T follicular helper cell (primary cell): ENCODE results near the gene SDC4.

Experiments used
- DNase-seq: peaks from one replicate; pipeline ENCODE4 v3.0.0-alpha.2; 2020; ENCODE audit warnings: low read depth

SDC4 gene

DNA sequence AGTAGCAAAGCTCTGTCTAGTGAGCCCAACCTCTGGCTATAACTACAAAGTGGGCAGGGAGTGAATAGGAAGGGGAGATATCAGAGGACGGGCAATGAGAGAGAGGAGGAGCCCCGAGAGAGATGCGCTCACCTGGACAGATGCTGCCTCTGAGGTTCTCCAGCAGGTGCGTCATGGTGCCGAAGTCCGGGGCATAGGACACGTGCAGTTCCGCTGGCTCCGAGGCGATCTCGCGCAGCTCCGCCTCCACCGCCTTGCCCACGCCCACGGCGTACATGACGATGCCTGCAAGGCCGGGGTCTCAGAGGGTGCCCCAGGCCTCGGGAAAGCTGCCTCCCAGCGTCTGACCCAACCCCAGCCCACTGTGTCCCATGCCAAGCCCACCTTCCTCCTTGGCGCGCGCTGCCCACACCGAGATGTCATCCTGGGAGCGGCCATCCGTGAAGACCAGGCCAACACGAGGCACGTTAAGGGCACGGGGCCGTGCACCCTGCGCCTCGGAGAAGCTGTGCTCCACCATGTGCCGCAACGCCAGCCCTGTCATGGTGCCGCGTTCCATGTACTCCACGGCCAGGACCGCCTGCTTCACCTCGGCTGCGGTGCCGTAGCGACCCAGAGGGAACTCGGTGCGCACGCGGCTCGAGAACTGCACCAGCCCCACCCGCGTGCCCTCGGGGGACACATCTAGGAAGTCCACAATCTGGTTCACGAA is 50.3 kb downstream of the SDC4 start:
- no peak for DNase-seq

DNA sequence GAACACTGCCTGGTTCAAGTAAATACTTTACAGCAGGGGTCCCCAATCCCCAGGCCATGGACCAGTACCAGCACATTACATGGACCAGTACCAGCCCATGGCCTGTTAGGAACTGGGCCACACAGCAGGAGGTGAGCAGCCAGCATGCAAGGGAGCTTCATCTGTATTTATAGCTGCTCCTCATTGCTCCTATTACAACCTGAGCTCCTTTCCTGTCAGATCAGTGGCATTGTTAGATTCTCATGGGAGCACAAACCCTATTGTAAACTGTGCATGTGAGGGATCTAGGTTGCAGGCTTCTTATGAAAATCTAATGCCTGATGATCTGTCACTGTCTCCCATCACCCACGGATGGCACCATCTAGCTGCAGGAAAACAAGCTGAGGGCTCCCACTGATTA is 53.6 kb downstream of the SDC4 start:
- DNase-seq, result no peak

DNA sequence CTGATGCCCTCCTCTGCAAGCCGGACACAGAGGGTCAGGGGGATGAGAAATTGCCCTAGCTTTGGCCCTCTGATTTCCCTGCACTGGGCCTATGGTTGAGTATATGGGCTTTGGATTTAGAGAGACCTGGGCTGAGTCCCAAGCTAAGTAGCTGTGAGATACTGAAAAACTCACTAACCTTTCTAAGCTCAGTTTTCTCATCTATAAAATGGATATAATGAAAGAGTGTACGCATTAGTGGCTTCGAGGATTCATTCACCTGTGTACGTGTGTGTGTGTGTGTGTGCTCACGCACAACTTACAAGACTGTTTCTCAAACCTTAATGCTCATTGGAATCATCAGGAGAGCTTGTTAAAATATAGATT is 54.2 kb downstream of the SDC4 start:
- no peak for DNase-seq

DNA sequence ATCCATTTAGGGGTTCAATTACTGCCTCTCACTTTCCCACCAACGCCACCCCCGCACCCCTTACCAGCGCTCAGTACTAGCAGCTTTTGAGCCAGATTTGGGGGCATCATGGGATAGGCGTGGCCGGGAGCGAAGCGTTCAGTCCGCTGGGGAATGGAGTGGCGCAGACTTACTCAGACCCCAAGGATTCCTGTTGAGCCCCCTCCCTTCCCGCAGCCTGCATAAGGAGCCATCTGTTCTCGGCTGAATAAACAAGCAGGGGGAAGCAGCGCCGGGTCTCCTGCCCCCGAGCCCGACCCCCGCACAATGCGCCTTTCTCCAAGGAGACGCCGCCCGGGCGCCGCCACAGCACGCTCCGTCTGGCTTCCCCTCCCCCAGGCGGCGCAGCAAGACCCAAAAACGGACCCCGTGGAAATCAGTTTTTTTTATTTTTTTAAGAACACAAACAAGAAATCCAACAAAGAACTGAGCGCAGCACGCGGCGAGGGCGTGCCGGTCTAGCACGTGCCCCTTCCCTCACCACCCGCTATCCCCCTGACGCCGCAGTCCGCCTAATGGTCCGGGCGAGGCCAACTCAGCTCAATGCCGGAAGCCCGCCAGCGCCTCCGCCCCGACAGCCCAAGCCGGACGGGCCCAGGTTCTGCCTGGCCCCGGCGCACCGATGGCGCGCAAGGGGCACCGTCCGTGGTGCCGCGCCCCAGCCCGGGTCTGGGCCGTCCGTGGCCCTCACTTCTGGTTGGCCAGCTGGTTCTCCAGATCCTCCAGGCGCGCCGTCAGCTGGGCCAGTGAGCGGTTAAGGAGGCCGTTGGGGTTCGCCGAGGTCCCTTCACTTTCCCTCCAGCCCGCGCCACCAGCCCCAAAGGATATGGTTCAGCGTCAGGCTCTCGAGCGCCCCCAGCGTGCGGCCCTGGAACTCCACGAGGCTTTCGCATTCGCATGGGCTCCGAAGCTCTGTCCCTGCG is 54.9 kb downstream of the SDC4 start:
- DNase-seq, result peak; percentile 62

DNA sequence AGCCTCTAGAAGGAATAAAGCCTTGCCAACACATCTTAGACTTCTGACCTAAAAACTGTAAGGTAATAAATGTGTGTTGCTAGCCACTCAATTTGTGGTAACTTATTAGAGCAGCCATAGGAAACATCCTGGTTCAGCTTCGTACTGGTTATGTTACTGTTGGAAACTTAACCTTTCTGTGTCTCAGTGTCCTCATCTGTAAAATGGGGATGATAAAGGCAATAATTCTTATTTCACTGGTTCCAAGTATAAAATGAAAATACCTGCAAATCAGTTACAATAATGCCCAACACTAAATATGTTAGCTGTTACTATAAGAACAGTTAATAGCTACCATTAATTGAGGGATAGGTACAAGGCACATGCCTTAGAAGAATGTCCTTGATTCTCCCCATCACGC is 55.9 kb downstream of the SDC4 start:
- no peak for DNase-seq

DNA sequence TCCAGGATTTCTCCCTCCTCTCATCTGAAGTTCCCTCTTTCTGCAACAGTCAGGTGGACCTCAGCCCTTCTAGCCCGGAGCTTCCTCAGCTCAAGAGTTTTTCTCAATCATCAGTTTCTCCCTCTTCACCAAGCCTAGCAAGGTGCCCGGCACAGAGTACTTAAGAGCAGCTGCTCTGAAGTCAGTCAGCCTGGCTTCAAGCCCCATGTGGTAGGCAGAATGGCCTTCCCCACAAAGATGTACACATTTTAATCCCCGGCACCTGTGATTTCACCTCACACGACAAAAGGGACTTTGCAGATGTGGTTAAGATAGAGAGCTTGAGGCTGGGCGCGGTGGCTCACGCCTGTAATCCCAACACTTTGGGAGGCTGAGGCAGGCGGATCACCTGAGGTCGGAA is 56.7 kb downstream of the SDC4 start:
- no peak for DNase-seq

DNA sequence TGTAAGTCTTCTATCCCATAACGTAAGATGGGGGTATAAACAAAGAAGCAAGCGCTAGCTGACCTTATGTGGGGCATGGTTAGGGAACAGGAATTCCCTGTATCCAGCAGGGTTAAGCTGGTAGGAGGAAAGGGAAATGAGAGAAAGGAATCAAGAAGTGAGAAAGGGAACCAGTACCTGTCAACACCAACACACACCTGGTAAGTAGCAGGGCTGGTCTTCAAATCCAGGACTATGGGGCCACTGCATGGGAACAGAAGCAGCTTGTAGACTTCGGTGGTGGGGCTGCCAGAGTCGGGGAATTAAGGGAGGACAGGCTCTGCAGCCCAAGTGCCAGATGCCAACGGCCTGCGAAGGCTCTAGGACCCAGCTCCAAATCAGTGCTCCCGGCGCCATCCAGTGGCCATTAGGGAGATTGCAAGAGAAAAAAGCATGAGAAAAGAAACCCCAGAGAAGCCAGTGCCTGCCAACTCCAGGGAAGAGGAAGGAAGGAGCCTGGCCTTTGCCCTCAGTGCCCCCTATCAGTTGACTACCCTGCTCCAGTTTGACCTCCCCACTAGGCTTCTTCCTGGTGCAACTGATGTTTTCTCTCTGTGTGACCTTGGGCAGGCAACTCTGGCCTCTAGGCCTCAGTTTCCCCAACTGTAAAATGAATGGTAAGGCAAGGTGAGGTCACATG is 57.4 kb downstream of the SDC4 start:
- DNase-seq, result peak; percentile 38

DNA sequence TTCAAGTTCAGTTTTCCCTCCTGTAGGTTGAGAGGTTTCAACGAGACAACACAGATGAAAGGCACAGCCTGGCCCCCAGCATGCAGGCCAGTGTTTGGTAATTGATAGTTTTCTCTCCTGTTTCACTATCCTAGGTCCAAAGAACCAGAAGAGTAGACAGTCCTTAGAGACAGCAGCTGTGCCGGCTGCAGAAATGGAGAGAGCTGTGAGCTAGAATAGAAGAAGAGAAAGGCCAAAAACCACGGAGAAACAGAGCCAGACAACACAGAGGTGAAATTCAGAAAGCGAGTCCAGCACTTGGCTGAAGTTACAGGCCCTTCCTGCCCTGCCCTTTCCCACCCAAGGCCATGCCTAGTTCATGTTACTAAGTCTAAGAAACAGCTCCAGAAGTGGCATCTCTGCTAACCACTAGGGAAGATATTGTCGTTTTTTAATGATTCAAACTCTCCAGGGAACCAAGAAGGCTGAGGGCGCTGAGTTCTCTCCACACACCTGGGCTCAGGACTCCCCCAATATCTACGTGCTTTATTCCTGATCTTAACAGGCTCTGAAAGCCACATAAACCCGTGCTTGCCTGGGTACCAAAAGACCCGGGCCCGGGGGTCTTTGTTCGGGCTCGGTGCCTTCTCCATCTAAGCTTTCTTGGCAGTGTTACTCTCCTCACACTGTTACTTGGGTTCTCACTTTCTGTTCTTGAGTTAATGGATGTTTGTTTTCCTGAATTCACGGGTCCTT is 58.1 kb downstream of the SDC4 start:
- DNase-seq, result no peak

DNA sequence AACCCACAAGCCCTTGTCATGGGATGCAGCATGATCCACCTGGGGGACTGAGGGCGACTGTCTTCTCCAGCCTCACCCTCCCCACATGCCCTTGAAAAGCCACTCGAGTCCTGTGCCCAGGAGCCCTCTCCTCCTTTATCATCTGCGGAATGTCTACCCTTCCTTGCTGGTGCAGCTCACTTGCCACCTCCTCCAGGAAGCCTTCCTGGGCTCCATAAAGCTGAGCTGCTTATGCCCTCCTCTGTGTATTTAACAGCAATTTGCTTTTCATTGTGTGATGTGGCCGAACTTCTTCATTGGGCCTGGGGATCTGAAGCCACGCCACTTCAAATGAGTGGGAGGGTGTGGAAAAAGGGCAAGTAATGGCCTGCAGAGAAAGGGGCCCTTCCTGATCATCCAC is 59.4 kb downstream of the SDC4 start:
- no peak for DNase-seq

DNA sequence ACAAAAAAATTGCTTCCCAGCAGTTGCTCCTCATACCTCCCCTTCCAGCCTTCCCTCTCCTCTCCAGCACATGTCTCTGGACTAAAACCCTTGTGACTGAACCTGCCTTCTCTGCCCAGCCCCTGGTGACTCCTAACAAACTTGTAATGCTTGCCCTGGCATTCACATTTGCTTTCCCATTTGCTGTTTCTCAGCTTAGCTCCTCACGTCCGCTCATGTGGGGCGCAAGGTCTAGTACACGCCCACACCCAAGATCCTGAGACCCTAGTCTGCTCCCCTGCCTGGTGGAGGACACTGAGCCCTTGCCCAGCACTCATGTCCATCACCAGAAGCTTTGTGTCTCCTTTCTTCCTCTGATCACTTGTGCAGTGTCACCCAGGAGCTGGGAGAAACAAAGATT is 59.8 kb downstream of the SDC4 start:
- DNase-seq, result no peak

DNA sequence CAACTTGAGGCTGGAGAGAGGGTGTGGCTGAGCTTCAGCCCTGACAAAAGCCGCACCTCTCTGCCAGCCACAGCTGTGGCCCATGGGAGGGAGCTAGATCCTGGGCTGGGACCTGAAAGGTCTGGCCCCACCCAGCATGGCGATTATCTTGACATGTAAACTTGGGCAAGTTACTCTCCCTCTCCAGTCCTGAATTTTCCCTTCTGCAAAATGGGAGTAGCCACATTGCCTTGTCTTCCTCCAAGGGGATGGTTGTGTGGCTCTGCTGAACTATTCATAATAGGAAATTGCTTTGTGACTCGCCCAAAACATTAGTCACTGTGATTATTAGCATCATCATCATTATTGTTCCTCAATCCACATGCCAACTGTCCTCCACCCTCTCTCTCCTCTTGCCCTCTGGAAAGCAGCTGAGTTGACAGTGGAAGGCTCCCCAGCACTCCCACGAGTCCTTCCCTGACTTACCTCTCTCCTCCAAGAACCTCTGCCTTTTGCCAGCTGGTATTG is 64.6 kb downstream of the SDC4 start:
- no peak for DNase-seq

DNA sequence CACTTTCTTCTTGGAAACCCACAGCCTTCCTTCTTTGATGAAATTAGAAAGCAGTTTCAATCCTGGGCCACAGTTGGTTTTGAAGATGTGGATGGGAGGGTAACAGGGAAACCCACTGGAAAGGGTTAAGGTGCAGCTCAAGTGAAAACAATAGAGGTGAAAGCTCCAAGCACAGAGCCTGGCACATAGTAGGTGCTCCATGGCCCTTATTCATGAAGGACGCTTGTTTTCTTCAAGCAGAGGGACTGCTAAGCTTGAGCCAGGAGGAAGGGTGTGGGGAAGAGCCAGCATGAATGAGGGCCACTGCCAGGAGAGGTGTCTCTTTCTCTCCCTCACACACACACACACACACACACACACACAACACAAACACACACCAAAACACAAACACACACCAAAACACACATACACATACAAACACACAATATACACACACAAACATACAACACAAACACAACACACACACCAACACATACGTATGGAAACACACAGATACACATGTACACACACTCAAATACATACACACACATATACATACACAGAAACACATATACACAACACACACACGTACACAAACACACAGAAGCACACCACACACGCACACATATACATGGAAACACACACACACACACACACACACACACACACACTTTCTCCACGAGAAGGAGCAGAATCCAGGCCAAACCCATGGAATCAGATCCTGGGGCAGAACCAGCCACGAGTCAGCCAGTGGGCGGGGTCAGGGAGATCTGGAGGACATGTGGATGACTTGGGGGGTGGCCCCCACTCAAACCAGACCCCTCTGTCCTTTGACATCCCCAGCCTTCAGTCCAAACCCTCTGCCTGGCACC is 65.3 kb downstream of the SDC4 start:
- no peak for DNase-seq

DNA sequence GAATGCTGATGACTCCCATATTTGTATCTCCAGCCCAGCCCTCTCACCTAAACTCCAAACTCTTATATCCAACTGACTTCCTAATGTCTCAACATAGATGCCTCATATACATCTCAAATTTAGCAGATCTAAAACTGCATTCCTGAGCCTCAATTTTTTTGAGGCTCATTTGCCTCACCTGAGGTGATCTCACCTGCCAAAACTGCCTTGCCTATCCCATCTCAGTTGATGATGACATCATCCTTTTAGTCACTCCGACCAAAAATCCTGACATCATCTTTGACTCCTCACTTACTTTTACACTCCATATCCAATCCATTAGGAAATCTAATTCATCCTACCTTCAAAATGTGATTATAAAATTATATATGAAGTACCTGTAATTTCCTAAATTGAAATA is 68.2 kb downstream of the SDC4 start:
- DNase-seq, result no peak

DNA sequence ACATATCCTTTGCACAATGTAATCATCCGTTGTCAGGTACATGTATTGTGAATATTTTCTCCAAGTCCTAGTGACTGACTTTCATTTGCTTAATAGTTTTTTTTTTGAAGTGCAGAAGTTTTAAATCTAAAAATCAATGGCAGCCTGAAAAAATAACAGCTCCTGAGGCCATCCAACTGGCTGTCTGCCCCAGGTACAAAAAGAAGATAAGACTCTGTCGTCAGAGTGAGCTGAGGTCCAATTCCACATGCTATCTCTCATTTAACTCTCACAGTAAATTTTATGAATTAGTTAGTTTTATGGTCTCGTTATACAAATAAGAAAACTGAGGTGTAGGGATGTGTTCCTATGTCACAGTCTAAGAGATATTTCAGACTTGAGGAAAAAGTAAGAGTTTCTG is 72.9 kb downstream of the SDC4 start:
- DNase-seq, result no peak
